CD1c-positive myeloid dendritic cell (primary cell): ENCODE measurements around the gene HOXB9.

ENCODE experiments used
- DNase-seq: peaks from one replicate; pipeline ENCODE4 v3.0.0-alpha.2; 2016; ENCODE audit errors: extremely low spot score

The HOXB9 gene

DNA sequence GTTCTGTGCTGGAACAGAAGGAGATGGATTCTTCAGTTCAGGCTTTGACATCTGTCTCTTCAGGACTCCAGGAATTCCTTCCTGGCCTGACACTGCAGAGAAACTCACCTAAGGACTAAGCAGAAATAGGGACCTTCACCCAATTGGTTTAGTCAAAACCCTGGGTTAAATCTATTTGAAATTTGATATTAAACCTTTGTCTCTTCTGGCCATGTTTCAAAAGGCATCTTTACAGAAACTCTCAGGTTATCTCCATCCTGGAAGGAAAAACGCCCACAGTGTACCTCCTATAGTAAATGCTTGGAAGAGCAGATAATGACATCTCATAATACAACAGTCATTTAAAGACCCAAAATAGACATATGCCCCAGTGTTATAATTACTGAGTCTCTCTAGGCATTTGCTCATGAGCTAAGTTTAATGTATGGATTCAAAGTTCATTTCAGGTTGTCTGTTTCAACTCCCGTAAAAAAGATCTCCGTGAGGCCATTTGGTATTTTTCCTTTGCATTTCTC is 42.4 kb downstream of the HOXB9 start:
- no peak for DNase-seq

DNA sequence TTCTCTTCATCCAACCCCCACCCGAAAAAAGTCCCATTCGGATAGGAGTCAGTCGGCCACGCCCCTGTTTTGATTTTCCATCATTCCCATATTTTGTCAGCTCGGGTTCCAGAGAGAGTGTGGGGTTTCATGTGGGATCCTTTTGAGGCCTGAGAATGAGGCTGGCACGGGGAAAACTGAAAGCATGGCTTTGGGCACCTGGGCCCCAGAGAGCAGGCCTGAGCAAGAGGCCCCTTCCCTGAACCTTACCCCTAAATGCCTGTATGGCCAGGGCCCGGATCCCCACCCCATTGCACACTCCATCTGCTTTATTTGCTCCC is 43.4 kb downstream of the HOXB9 start:
- DNase-seq, result no peak

GRCh38 chr17:48579760-48580554 is 46.2 kb downstream of the HOXB9 start:
- no peak for DNase-seq

GRCh38 chr17:48579471-48579759 is 46.7 kb downstream of the HOXB9 start:
- no peak for DNase-seq

DNA sequence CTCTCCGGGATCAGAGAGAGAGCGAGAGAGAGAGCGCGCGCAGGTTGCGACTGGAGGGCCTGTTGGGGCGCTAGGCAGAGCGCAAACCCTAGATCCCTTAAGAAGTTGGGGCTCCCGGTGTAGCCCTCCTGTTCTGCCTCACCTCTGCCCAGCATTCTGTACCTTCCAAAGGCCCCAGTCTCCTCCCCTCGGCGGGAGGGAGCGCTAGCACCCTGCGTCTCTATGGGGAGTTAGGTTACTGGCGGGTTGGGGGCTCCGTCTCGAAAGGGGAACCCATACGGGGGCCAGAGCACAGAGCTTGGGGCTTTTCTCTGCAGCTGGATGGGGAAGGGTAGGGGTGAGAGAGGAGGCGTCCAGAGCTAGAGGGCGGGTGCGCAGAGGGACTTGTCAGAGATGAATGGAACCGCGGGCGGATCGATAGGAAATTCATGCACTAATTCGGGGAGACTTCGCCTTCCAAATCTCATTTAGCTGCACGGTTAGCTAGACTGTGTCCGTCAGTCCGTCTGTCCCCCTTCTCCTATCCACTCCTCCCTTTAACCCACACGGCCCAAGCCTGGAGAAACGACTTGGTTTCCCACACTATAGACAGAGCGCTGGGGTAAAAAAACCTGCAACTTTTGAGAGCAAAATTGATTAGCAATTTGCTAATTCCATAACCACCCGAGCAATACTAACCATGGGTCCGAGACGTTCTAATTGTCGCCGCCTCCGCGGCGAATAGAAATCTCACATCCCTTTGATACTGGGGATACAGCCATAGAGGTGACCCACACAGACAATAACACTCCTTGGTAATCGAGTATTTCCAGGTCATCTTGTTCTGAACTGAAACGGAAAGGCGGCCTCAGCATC is 47.3 kb downstream of the HOXB9 start:
- DNase-seq, result no peak

- DNase-seq, result peak; percentile 61
Measured at GRCh38 chr17:48577946-48578615, 48.1 kb downstream of the HOXB9 start, which contains the start of gene HOXB4. Gene HOXB4, minus strand, starts transcription at chr17:48578350. Its CDS starts 31 bp downstream, at chr17:48578319.

- no peak for DNase-seq
Measured at GRCh38 chr17:48577330-48577945, 48.7 kb downstream of the HOXB9 start.

- peak; percentile 11 for DNase-seq
Measured at GRCh38 chr17:48576479-48577309, 49.5 kb downstream of the HOXB9 start.

- DNase-seq, result no peak
Measured at GRCh38 chr17:48575673-48576478, 50.3 kb downstream of the HOXB9 start.

- no peak for DNase-seq
Measured at GRCh38 chr17:48575066-48575582, 51.0 kb downstream of the HOXB9 start.

GRCh38 chr17:48574505-48575065 is 51.6 kb downstream of the HOXB9 start:
- no peak for DNase-seq

GRCh38 chr17:48571826-48572417 is 54.2 kb downstream of the HOXB9 start:
- no peak for DNase-seq
